Ovary (tissue), 3 donors: Measurements from ENCODE around the gene SGSH.

Experiments
- CTCF ChIP-seq, 3 donors: fragments of 450-650 bp in 2 of 3; fragments of 200-600 bp in 1 of 3; IDR thresholded peaks; one replicate each; pipeline versions ENCODE4 v1.5.1 to v1.8.0; 2016 to 2022; ENCODE audit warnings: antibody characterized with exemption in 3 of 3, mild to moderate bottlenecking in 1 of 3
- POLR2A ChIP-seq: fragments of 450-650 bp; IDR thresholded peaks from one replicate; pipeline ENCODE4 v1.6.1; 2017; ENCODE audit warnings: antibody characterized with exemption, mild to moderate bottlenecking, moderate library complexity
- donor health status: DM: no; HTN: no; CAD: no.

- TF ChIP-seq POLR2A (no peak), CTCF (IDR thresholded peaks at IDR 0.05) (no peak)
These were observed 30.5 kb downstream of the SGSH start for GRCh38 chr17:80189611-80190010.
